Duodenal mucosa (tissue), 2 donors: ENCODE data around the gene RNF5.

Experiments
- H3K27ac ChIP-seq: one replicate; pipeline ENCODE4 v1.7.0; 2013; ENCODE audit warnings: low read depth, low read length
- H3K27me3 ChIP-seq, 2 donors: one replicate each; pipeline ENCODE4 v1.7.0; 2013; ENCODE audit warnings: low read length in 2 of 2, control low read depth in 1 of 2; ENCODE audit not compliant: insufficient read depth in 2 of 2, control insufficient read depth in 1 of 2
- H3K36me3 ChIP-seq, 2 donors: one replicate each; pipeline ENCODE4 v1.7.0; 2013; ENCODE audit warnings: low read length in 2 of 2, control low read depth in 1 of 2; ENCODE audit not compliant: insufficient read depth in 2 of 2, control insufficient read depth in 1 of 2
- H3K4me1 ChIP-seq, 2 donors: one replicate each; pipeline ENCODE4 v1.7.0; 2013; ENCODE audit warnings: low read length in 2 of 2, control low read depth in 1 of 2; ENCODE audit not compliant: insufficient read depth in 2 of 2, control insufficient read depth in 1 of 2
- H3K4me3 ChIP-seq, 2 donors: one replicate each; pipeline ENCODE4 v1.7.0; 2013; ENCODE audit warnings: low read length in 2 of 2, low read depth in 1 of 2
- H3K9ac ChIP-seq, 2 donors: one replicate each; pipeline ENCODE4 v1.7.0; 2013; ENCODE audit warnings: low read length in 2 of 2, low read depth in 1 of 2
- H3K9me3 ChIP-seq, 2 donors: one replicate each; pipeline ENCODE4 v1.7.0; 2013; ENCODE audit warnings: low read length in 2 of 2, control low read depth in 1 of 2; ENCODE audit not compliant: control insufficient read depth in 1 of 2

RNF5 gene

DNA sequence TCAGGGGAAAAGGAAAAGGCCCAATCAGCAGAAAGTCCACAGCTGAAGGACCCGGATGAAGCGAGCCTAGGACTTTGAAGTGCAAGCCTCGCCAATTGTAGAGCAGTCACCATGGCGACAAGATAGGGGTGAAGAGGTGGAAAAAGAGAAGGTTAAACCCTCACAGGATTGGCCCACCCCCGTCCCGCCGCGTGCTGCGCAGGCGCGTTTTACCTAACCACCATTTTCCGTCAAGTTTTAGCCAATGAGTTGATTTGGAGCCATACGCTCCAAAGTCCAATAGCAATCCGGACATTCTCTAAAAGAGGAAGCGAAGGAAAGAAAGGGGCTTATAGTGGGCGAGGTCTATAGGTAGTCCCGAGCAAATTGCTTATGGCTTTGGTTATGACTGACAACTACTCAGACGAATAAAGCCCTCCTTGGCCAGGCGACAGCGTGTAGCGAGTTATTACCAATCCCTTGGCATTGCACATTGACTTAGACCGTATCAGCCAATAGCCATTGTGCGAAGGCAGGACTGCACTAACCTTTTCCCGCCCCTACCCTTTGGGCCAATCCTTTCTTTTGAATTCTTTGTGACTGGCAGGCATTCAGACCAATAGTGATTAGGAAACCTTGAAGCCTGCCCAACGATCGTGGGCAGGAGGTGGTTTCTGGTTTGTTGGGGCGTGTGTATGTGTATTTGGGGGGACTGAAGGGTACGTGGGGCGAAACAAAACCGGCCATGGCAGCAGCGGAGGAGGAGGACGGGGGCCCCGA lies at the start of gene RNF5:
Gene RNF5 (plus strand): TSS at position 618 of the 759 bp plus-strand sequence. CDS start 107 bp downstream, at position 725.
- Histone ChIP-seq H3K4me1 (peaks cover 47 to 57% of the 10 kb centered on the region in 2 donors), H3K4me3 (peak within 1 kb of the TSS; percentile 85 to 98), H3K27me3 (no peaks in the 10 kb centered on the region), H3K36me3 (peaks cover 8 to 21% of the 10 kb centered on the region in 2 donors), H3K27ac (peak within 1 kb of the TSS; percentile 94), H3K9me3 (no peaks in the 10 kb centered on the region), H3K9ac (peak within 1 kb of the TSS; percentile 84 to 95)

DNA sequence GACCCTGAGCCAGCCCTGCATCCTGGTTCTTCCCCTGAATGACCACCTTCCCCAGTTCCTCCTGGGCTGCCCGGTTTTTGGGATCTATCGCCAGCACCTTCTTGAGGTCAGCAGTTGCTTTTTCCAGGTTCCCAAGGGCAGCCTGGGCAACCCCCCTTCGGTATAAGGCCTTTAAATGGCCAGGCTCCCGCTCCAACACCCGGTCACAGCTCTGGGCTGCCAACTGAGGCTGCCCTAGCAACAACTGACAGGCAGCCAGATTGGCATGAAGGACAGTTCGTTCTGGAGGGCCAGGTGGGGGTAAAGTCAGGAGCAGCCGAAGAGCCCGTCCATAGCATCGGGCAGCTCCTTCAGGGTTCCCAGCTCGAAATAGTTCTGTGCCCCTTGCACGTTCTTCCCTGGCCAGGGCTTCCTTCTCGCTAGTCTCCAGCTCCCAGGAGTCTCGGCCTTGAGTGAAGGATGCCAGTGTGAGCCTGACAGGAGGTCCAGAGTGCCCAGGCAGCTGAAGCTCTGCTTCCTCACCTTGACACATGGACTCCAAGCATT lies 49.4 kb upstream of the RNF5 start:
- H3K4me3 ChIP-seq, result peak overlapping the region; percentile 79 to 81
- H3K4me1 ChIP-seq, result peaks cover 20 to 25% of the 10 kb centered on the region in 2 donors
- H3K27ac ChIP-seq, result no peak overlapping the region
- H3K9ac ChIP-seq, result peak overlapping the region in 1 of 2 donors; percentile 52
- no peaks in the 10 kb centered on the region for H3K27me3 ChIP-seq
- no peaks in the 10 kb centered on the region for H3K9me3 ChIP-seq
- H3K36me3 ChIP-seq, result peaks cover 6 to 15% of the 10 kb centered on the region in 2 donors

GRCh38 chr6:32129297-32130088 lies 48.7 kb upstream of the RNF5 start:
- Histone ChIP-seq H3K4me1 (peaks cover 20 to 25% of the 10 kb centered on the region in 2 donors), H3K9ac (peak overlapping the region; percentile 40 to 52), H3K27me3 (no peaks in the 10 kb centered on the region), H3K4me3 (peak overlapping the region; percentile 79 to 81), H3K27ac (peak overlapping the region; percentile 87), H3K9me3 (no peaks in the 10 kb centered on the region), H3K36me3 (peaks cover 6 to 10% of the 10 kb centered on the region in 2 donors)

- no peaks in the 10 kb centered on the region for H3K9me3 ChIP-seq
- peaks cover 20 to 25% of the 10 kb centered on the region in 2 donors for H3K4me1 ChIP-seq
- H3K36me3 ChIP-seq, result no peaks in the 10 kb centered on the region
- H3K27ac ChIP-seq, result no peak overlapping the region
- H3K27me3 ChIP-seq, result no peaks in the 10 kb centered on the region
- H3K4me3 ChIP-seq, result no peak overlapping the region
- no peak overlapping the region for H3K9ac ChIP-seq
Observed at GRCh38 chr6:32131439-32131948, 46.7 kb upstream of the RNF5 start.

DNA sequence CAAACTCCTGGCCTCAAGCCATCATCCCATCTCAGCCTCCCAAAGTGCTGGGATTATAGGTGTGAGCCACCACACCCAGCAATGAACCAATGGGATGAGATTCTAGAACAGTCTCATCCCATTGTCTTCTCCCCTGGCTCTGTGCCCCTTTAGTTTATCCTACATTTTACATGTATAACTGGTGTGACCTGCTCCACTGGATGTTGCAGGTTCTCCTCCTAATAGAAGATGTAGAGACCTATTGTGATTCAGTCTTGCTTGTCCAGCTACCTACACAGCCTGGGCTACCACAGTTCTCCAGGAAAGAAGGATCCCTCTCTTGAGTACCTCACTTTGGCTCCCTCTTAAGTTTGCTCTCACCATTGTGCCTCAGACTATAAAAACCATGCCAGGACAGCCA lies 46.1 kb upstream of the RNF5 start:
- H3K9me3 ChIP-seq, result no peaks in the 10 kb centered on the region
- peaks cover 15 to 21% of the 10 kb centered on the region in 2 donors for H3K4me1 ChIP-seq
- no peak overlapping the region for H3K9ac ChIP-seq
- no peaks in the 10 kb centered on the region for H3K27me3 ChIP-seq
- H3K27ac ChIP-seq, result no peak overlapping the region
- no peaks in the 10 kb centered on the region for H3K36me3 ChIP-seq
- H3K4me3 ChIP-seq, result no peak overlapping the region

DNA sequence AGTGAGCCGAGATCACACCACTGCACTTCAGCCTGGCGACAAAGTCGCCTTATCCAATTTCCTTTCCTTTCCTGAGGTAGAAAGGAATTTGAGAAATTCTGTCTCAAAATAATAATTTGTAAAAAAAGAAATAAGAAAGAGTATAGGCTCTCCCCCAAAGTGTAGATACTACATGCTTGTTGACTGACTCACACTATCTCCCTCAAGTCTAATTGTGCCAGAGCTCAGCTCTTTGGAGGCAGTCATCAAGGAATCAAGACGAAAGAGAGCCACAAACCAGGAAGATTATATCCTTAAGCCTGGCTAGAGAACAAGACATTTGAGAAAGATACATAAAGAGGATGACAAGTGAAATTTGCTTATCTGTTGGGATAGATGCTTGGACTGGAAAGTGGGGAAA lies 44.4 kb upstream of the RNF5 start:
- Histone ChIP-seq H3K27ac (no peak overlapping the region), H3K9ac (no peak overlapping the region), H3K27me3 (no peaks in the 10 kb centered on the region), H3K4me3 (no peak overlapping the region), H3K9me3 (no peaks in the 10 kb centered on the region), H3K4me1 (peaks cover 6 to 11% of the 10 kb centered on the region in 2 donors), H3K36me3 (no peaks in the 10 kb centered on the region)

GRCh38 chr6:32137454-32137853 lies 40.8 kb upstream of the RNF5 start:
- no peak overlapping the region for H3K4me3 ChIP-seq
- no peak overlapping the region for H3K9ac ChIP-seq
- H3K27ac ChIP-seq, result no peak overlapping the region
- no peaks in the 10 kb centered on the region for H3K36me3 ChIP-seq
- H3K27me3 ChIP-seq, result no peaks in the 10 kb centered on the region
- no peaks in the 10 kb centered on the region for H3K9me3 ChIP-seq
- H3K4me1 ChIP-seq, result peaks cover 0 to 12% of the 10 kb centered on the region in 2 donors

DNA sequence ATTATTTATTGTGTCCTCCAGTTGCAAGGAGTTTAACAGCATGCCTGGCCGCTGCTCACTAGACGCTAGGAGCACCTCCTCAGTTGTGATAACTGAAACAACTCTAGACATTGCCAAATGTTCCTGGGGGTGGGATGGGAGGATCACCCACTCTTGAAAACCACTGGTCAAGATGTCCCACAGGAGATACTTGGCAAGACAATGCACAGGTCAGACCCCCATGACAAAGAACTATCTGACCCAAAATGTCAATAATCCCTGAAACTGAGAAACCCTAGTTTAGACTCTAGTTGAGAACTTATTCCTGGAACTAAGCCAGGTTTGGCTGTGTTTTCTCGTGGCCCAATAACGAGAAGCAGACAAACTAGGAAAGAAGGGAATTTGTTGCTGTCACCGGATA lies 38.6 kb upstream of the RNF5 start:
- no peak overlapping the region for H3K9ac ChIP-seq
- no peak overlapping the region for H3K4me3 ChIP-seq
- no peaks in the 10 kb centered on the region for H3K27me3 ChIP-seq
- H3K9me3 ChIP-seq, result no peaks in the 10 kb centered on the region
- H3K36me3 ChIP-seq, result no peaks in the 10 kb centered on the region
- H3K4me1 ChIP-seq, result peaks cover 0 to 16% of the 10 kb centered on the region in 2 donors
- no peak overlapping the region for H3K27ac ChIP-seq

- Histone ChIP-seq H3K9me3 (no peaks in the 10 kb centered on the region), H3K27me3 (no peaks in the 10 kb centered on the region), H3K4me3 (no peak overlapping the region), H3K9ac (no peak overlapping the region), H3K27ac (no peak overlapping the region), H3K36me3 (no peaks in the 10 kb centered on the region), H3K4me1 (peaks cover 0 to 16% of the 10 kb centered on the region in 2 donors)
Observed at GRCh38 chr6:32140420-32141046, 37.7 kb upstream of the RNF5 start.
